GM10266 (cell line): Measurements from ENCODE around the gene ALOX5AP.

Experiments used
- DNase-seq: peaks from one replicate; pipeline ENCODE4 v3.0.0; 2012; ENCODE audit errors: extremely low spot score
- TF ChIP-seq, protein P1 (sequence below): IDR thresholded peaks from 2 replicates; pipeline ENCODE4 v1.5.1; 2012; ENCODE audit warnings: mild to moderate bottlenecking, low read depth; ENCODE audit not compliant: control insufficient read depth, insufficient read depth; ENCODE audit errors: missing control alignments

ALOX5AP gene

DNA sequence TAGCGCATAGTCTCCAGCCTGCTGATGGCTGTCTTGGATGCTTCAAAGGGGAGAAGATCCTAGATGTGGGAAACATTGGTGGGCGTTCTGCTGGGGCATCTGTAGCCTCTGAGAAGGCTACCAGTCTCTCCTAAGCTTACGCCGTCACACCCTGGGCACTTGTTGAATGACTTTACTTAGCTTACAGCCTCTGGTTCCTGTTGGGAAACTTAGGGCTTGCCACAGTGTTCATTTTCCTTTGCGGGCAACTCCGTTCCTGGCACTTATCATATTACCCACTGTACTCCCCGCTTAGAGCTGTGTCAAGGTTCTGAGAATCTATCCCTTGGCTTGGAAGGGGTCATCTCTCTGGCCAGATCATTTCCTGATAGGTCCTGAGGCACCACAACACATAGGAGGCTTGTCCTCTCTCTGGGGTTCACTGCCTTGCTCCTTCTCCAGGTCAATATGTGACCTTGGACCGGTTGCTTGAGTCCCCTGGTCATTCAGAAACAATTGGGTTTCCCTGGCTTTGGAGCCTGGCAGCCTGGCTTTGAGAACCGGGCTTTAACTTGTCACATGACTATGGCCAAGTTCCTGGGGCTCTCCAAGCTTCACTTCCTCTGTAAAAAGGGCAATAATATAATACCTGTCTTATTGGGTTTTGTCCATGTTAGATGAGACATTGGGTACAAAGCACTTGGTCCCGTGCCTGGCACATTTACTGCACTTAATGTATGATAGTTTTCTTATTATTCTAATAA is 20.5 kb upstream of the ALOX5AP start:
- TF ChIP-seq, protein P1, sequence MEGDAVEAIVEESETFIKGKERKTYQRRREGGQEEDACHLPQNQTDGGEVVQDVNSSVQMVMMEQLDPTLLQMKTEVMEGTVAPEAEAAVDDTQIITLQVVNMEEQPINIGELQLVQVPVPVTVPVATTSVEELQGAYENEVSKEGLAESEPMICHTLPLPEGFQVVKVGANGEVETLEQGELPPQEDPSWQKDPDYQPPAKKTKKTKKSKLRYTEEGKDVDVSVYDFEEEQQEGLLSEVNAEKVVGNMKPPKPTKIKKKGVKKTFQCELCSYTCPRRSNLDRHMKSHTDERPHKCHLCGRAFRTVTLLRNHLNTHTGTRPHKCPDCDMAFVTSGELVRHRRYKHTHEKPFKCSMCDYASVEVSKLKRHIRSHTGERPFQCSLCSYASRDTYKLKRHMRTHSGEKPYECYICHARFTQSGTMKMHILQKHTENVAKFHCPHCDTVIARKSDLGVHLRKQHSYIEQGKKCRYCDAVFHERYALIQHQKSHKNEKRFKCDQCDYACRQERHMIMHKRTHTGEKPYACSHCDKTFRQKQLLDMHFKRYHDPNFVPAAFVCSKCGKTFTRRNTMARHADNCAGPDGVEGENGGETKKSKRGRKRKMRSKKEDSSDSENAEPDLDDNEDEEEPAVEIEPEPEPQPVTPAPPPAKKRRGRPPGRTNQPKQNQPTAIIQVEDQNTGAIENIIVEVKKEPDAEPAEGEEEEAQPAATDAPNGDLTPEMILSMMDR = no peak
- no peak for DNase-seq

DNA sequence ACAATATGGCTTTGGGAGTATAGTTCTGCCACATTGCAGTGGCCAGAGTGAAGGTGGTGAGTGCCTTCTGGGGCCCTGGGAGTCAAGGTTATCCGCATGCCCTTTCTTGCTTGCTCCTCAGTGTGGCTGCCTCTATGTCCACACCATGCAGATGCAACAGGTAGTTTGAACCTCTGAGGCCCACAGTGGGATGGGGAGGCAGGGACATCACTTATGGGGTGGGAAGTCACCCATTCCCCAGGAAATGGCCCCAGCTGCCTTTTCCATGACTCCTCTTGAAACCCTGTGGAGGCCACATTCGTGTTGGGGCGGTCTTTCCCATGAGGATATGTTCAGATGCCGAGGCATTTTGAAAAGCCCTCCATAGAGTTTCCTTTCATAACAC is 20.0 kb upstream of the ALOX5AP start:
- DNase-seq = no peak

DNA sequence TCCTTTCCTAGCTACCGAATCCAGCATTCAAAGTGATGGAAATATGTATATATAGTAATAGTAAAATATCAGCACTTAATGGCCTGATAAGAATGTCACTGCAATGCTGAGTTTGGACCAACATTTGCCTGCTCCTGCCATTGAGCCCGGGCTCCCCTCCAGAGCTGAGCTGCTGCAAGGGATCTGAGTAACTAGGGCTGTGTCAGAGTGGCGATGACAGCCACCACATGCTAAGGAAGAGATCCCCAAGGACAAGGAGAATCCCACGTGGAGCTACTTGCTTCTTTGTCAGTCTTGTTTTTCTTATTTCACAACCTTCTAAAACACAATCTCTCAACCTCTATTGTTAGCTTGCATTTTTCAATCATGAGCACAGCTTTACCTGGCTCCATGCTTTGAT is 19.5 kb upstream of the ALOX5AP start:
- DNase-seq = no peak
- TF ChIP-seq, protein P1 = no peak

More for the DNA sequence above, 20.0 kb upstream of the ALOX5AP start:
- TF ChIP-seq, protein P1 = no peak

DNA sequence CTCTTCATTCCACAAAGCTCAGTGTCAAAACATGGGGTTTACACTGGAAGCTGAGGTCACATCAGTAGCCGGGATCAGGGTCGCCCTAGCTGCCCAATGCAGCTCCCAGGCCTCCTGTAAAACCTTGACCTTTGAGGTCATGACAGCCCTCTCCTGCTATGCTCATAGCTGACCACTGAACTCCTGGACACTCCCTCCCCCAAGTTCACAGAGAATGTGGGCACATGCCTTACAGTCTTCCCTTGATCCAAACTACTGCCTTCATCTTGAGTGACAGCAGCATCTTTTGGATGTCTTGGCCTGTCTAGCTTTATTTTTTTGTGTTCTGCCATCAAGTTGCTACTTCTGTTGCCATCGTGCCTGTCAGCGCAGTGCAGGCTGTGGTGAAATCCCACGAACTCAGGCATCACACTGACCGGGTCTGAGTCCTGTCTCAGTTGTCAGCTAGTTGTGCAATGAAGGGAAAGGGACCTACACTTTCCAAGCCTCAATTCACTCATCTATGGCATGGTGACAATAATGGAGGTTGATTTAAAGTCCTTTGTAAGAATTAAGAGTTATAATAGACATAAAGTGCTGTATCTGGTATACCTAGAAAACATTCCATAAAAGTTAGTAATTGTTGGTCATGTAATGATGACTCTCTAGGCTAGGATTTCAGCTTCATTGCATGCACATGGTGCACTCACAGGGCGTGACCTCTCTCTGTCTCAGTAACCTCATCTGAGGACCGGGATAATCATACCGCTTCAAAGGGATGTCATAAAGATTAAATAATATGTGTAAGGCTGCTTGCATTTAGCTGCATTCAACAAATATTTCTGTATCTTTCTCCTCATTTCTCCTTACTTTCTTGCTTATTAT is 16.4 kb upstream of the ALOX5AP start:
- TF ChIP-seq, protein P1 = no peak
- no peak for DNase-seq

DNA sequence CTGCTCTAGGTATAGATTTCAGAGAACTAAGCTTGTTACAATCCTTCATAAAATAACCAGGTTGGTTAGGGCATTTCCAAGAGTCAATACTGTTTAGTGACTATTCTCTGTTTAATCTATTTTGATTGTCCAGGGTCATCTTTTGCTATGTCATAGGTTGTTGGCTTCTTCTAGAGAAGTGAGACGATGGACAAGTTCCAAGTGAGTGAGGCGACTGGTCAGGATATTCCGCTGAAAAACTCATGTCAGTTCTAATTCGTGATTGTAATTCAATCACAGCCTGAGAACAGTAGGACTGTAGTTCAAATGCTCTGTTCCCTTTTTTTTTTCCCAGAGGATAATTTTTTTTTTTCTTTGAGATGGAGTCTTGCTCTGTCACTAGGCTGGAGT is 15.8 kb upstream of the ALOX5AP start:
- no peak for DNase-seq
- TF ChIP-seq, protein P1 = no peak

DNA sequence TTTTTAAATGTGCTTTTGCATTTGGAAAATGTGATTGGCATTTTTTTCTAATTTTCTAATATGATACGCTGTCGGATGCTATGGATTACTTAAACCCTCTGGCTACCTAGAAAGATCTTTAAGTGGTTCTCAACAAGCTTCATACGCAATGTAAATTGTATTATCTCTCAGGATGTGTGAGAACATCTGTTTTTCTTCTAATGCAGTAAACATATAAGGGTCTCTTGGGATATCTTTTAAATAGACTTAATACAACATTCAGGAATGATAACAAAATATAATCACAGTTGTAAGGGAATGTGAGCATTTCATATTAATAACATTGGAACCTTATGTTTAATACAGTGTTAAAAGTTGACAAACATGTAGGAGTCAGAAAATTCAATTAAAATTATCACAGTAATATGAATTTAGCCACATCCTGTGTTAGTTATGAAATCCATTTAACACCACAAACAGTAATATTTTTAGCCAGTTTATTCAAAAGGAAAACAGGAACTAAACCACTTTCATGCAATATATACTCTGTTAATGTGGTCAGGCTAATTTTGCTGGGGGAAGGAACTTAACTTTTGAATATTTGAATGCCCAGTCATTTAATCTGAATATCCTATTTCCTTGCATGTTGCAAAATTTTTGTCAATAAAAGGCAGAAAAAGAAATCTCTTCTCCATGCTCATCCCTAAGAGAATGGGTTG is 15.0 kb upstream of the ALOX5AP start:
- TF ChIP-seq, protein P1 = no peak

More for the DNA sequence above, 15.0 kb upstream of the ALOX5AP start:
- DNase-seq = peak; percentile 55
